ENCODE data around the gene ELFN2.

DNA sequence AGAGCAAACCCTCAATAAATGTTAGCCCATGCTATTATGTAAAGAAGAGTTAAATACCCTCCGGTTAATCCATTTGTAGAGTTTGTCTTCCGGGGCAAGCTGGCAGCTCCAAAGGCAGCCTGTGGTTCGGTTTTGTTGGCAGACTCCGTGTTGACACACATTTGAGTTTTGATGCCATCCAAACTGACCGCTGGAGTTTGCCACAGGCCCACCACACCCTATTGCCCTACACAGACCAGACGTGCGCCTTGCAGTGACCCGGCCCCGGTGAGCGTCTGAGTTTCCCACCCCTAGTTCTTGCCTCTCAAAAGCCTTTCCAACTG lies 25.1 kb downstream of the ELFN2 start:
- TF ChIP-seq, protein P1, sequence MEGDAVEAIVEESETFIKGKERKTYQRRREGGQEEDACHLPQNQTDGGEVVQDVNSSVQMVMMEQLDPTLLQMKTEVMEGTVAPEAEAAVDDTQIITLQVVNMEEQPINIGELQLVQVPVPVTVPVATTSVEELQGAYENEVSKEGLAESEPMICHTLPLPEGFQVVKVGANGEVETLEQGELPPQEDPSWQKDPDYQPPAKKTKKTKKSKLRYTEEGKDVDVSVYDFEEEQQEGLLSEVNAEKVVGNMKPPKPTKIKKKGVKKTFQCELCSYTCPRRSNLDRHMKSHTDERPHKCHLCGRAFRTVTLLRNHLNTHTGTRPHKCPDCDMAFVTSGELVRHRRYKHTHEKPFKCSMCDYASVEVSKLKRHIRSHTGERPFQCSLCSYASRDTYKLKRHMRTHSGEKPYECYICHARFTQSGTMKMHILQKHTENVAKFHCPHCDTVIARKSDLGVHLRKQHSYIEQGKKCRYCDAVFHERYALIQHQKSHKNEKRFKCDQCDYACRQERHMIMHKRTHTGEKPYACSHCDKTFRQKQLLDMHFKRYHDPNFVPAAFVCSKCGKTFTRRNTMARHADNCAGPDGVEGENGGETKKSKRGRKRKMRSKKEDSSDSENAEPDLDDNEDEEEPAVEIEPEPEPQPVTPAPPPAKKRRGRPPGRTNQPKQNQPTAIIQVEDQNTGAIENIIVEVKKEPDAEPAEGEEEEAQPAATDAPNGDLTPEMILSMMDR (conservative IDR thresholded peaks at IDR 0.05 in 1 of 2, IDR thresholded peaks at IDR 0.05 in 1 of 2; ENCODE audit: extremely low read depth in 1 of 2, insufficient read depth in 1 of 2, low read depth in 1 of 2, low read length in 2 of 2): no peak
- no peak for TF ChIP-seq EZH2 (IDR thresholded peaks at IDR 0.05; ENCODE audit: borderline replicate concordance, low read length)
